ENCODE measurements around the gene CLCA2. TPM values are rescaled to one million over a fixed set of nuclear protein-coding genes. Genes with fewer than 3 reads are reported as not detected.

The CLCA2 gene
- total and polyA plus RNA-seq, 7 experiments from 2014 or later, result not detected

DNA sequence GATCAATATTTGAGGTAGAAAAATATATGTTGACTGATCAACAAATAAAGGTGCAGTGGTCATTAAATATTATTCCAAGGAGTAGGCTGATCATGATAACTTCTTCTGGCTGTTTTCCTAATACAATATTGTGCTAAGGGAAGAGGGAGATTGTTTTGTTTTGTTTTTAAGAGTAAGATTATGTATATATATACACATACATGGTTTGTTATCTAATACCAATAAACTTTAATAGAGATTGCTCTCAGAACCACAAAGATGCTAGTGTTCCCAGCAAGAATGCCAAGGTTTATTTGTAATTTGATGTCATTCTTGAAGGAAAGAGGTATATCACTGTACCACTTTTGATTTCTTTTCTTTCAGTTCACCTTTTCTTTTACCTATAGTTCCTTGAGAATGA is 10.1 kb downstream of the CLCA2 start:
- no peaks in the 10 kb centered on the region for H3K36me3 Mint-ChIP-seq
- H3K36me3 ChIP-seq (ENCODE audit: control insufficient read depth in 2 of 3, insufficient read depth in 3 of 3, low read length in 3 of 3), result no peaks in the 10 kb centered on the region
- H3K4me1 ChIP-seq (ENCODE audit: control insufficient read depth in 2 of 2, insufficient read depth in 2 of 2, low read length in 2 of 2), result no peaks in the 10 kb centered on the region
- H3K27me3 ChIP-seq (ENCODE audit: control insufficient read depth in 2 of 2, insufficient read depth in 2 of 2, low read length in 2 of 2), result no peaks in the 10 kb centered on the region
- no peaks in the 10 kb centered on the region for H3K9me3 Mint-ChIP-seq
- ATAC-seq (no peak), DNase-seq (no peak)
- CTCF ChIA-PET, result no interaction called here
- peaks cover 0 to 25% (median 11%) of the 10 kb centered on the region in 5 donors for H3K27me3 Mint-ChIP-seq
- no peaks in the 10 kb centered on the region for H3K9me3 ChIP-seq (ENCODE audit: control insufficient read depth in 2 of 3, low read length in 3 of 3)
- no peaks in the 10 kb centered on the region for H3K4me1 Mint-ChIP-seq
- POLR2A ChIA-PET, result no interaction called here
- no peak overlapping the region for H3K4me3 ChIP-seq (ENCODE audit: low read length)
- no peak overlapping the region for H3K4me3 Mint-ChIP-seq
- intact Hi-C loops (cut with micrococcal nuclease), result no loop called here
- H3K27ac Mint-ChIP-seq, result no peak overlapping the region
- H3K27ac ChIP-seq (ENCODE audit: low read depth, low read length), result no peak overlapping the region

GRCh38 chr1:86435327-86435726 is 11.4 kb downstream of the CLCA2 start:
- Histone ChIP-seq H3K27me3 (ENCODE audit: control insufficient read depth in 2 of 2, insufficient read depth in 2 of 2, low read length in 2 of 2) (no peaks in the 10 kb centered on the region), H3K4me3 (ENCODE audit: low read length) (no peak overlapping the region), H3K9me3 (ENCODE audit: control insufficient read depth in 2 of 3, low read length in 3 of 3) (no peaks in the 10 kb centered on the region), H3K4me1 (ENCODE audit: control insufficient read depth in 2 of 2, insufficient read depth in 2 of 2, low read length in 2 of 2) (no peaks in the 10 kb centered on the region), H3K36me3 (ENCODE audit: control insufficient read depth in 2 of 3, insufficient read depth in 3 of 3, low read length in 3 of 3) (no peaks in the 10 kb centered on the region), H3K27ac (ENCODE audit: low read depth, low read length) (no peak overlapping the region)
- POLR2A ChIA-PET, result no interaction called here
- ATAC-seq (no peak), DNase-seq (no peak)
- intact Hi-C loops (cut with micrococcal nuclease), result no loop called here
- H3K4me1 Mint-ChIP-seq, result peaks cover 0 to 3% (median 0%) of the 10 kb centered on the region in 7 donors
- CTCF ChIA-PET, result no interaction called here
- no peak overlapping the region for H3K27ac Mint-ChIP-seq
- H3K36me3 Mint-ChIP-seq, result no peaks in the 10 kb centered on the region
- no peaks in the 10 kb centered on the region for H3K9me3 Mint-ChIP-seq
- no peak overlapping the region for H3K4me3 Mint-ChIP-seq
- peaks cover 0 to 25% (median 11%) of the 10 kb centered on the region in 5 donors for H3K27me3 Mint-ChIP-seq

DNA sequence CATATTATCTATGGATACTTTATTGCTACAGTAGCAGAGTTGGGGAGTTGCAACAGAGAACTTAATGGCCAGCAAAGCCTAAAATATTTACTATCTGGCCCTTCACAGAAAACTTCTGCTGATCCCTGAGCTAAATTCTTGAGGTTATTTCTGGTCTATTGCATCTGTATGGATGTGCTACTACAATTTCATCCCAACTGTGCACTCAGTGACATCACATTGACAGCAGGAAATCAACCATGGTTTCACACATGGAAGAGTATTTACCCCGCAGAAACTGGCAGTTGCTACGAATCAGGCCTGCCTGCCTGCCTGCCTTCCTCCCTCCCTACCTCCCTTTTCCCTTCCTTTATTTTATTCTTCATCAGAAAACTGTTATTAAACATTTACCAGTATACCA is 12.1 kb downstream of the CLCA2 start:
- Mint-ChIP-seq H3K27ac (no peak overlapping the region), H3K27me3 (peaks cover 0 to 25% (median 11%) of the 10 kb centered on the region in 5 donors), H3K9me3 (no peaks in the 10 kb centered on the region), H3K36me3 (no peaks in the 10 kb centered on the region), H3K4me1 (peaks cover 0 to 3% (median 0%) of the 10 kb centered on the region in 7 donors), H3K4me3 (no peak overlapping the region)
- Histone ChIP-seq H3K27me3 (ENCODE audit: control insufficient read depth in 2 of 2, insufficient read depth in 2 of 2, low read length in 2 of 2) (no peaks in the 10 kb centered on the region), H3K4me1 (ENCODE audit: control insufficient read depth in 2 of 2, insufficient read depth in 2 of 2, low read length in 2 of 2) (peaks cover 0 to under 1% of the 10 kb centered on the region in 2 donors), H3K36me3 (ENCODE audit: control insufficient read depth in 2 of 3, insufficient read depth in 3 of 3, low read length in 3 of 3) (no peaks in the 10 kb centered on the region), H3K9me3 (ENCODE audit: control insufficient read depth in 2 of 3, low read length in 3 of 3) (no peaks in the 10 kb centered on the region), H3K27ac (ENCODE audit: low read depth, low read length) (no peak overlapping the region), H3K4me3 (ENCODE audit: low read length) (no peak overlapping the region)
- DNase-seq (no peak), ATAC-seq (no peak)
- intact Hi-C loops (cut with micrococcal nuclease), result no loop called here
- CTCF ChIA-PET, result no interaction called here
- POLR2A ChIA-PET, result no interaction called here

DNA sequence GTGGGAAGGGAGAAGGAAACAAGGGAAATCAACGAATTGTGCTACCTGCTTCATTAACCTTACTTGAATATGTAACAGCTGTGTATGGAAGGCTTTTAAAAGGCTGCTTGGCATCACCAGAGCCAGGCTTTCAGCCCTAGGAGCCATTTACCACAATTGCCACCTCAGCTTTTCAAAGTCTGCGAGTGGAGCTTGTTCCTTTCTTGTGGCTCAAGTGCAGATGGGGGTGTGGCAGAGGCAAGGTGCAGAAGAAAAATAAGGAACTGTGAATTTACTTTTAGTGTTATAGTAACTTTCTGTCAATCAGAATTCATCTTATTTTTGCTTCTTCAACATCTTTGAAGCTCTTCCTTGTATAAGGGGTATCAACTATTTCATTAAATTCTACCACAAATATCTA is 17.6 kb downstream of the CLCA2 start:
- Mint-ChIP-seq H3K9me3 (peaks cover 0 to 2% (median 0%) of the 10 kb centered on the region in 11 donors), H3K4me1 (peaks cover 0 to 13% (median 10%) of the 10 kb centered on the region in 7 donors), H3K4me3 (peak overlapping the region in 7 of 10 donors; percentile 3 to 42 (median 8)), H3K27ac (peak overlapping the region in 1 of 9 donors; percentile 6), H3K36me3 (no peaks in the 10 kb centered on the region), H3K27me3 (peaks cover 0 to 18% (median 11%) of the 10 kb centered on the region in 5 donors)
- Histone ChIP-seq H3K9me3 (ENCODE audit: control insufficient read depth in 2 of 3, low read length in 3 of 3) (no peaks in the 10 kb centered on the region), H3K4me1 (ENCODE audit: control insufficient read depth in 2 of 2, insufficient read depth in 2 of 2, low read length in 2 of 2) (peaks cover 0 to 12% of the 10 kb centered on the region in 2 donors), H3K36me3 (ENCODE audit: control insufficient read depth in 2 of 3, insufficient read depth in 3 of 3, low read length in 3 of 3) (no peaks in the 10 kb centered on the region), H3K27ac (ENCODE audit: low read depth, low read length) (no peak overlapping the region), H3K27me3 (ENCODE audit: control insufficient read depth in 2 of 2, insufficient read depth in 2 of 2, low read length in 2 of 2) (no peaks in the 10 kb centered on the region), H3K4me3 (ENCODE audit: low read length) (no peak overlapping the region)
- ATAC-seq, result peak; percentile 94
- DNase-seq, result peak in 8 of 9 donors; percentile 8 to 78 (median 64)
- ChIA-PET POLR2A (interaction anchor here (0.5 to 2.2 kb wide), 2 partner anchors 11 to 262 kb away, joined by 3 to 6 read pairs; no protein-coding TSS in a partner anchor), CTCF (interaction anchor here (1.1 to 1.4 kb wide), 4 partner anchors 38 to 63 kb away, joined by 3 to 4 read pairs (median 4); no protein-coding TSS in a partner anchor)
- intact Hi-C loops (cut with micrococcal nuclease), result loop anchor here in 1 of 2 donors (1.0 kb wide), 2 partner anchors 17 to 22 kb away; no protein-coding TSS in a partner anchor

DNA sequence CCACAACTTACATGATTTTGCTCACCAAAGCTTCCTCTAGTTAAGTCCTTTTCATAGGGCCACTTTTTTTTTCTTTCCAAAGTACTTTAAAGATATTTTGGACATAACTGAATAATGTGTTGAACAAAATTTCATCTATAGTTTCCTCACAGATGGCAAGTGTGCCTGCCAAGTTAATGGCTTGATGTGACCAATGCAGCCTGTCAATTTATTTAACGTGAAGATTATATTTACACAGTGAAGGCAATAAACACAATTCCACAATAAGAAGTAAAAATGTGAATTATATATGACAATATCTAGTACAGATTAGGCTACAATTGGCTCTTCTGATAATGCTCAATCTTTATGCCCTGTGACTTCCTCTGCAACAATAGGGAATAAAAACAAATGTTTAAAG is 18.0 kb downstream of the CLCA2 start:
- H3K27ac ChIP-seq (ENCODE audit: low read depth, low read length), result no peak overlapping the region
- POLR2A ChIA-PET, result interaction anchor here (0.5 to 2.2 kb wide), 2 partner anchors 12 to 262 kb away, joined by 3 to 6 read pairs; no protein-coding TSS in a partner anchor
- intact Hi-C loops (cut with micrococcal nuclease), result loop anchor here in 1 of 2 donors (1.0 kb wide), 2 partner anchors 16 to 23 kb away; no protein-coding TSS in a partner anchor
- no peak overlapping the region for H3K4me3 ChIP-seq (ENCODE audit: low read length)
- peak overlapping the region in 1 of 9 donors; percentile 6 for H3K27ac Mint-ChIP-seq
- H3K9me3 ChIP-seq (ENCODE audit: control insufficient read depth in 2 of 3, low read length in 3 of 3), result no peaks in the 10 kb centered on the region
- ATAC-seq, result no peak
- no peaks in the 10 kb centered on the region for H3K27me3 ChIP-seq (ENCODE audit: control insufficient read depth in 2 of 2, insufficient read depth in 2 of 2, low read length in 2 of 2)
- peaks cover 0 to 12% of the 10 kb centered on the region in 2 donors for H3K4me1 ChIP-seq (ENCODE audit: control insufficient read depth in 2 of 2, insufficient read depth in 2 of 2, low read length in 2 of 2)
- CTCF ChIA-PET, result interaction anchor here (1.1 to 1.4 kb wide), 3 partner anchors 38 to 57 kb away, joined by 3 to 4 read pairs (median 3); no protein-coding TSS in a partner anchor
- H3K36me3 ChIP-seq (ENCODE audit: control insufficient read depth in 2 of 3, insufficient read depth in 3 of 3, low read length in 3 of 3), result no peaks in the 10 kb centered on the region
- H3K27me3 Mint-ChIP-seq, result peaks cover 0 to 20% (median 11%) of the 10 kb centered on the region in 5 donors
- peaks cover 0 to 13% (median 10%) of the 10 kb centered on the region in 7 donors for H3K4me1 Mint-ChIP-seq
- peak overlapping the region in 4 of 10 donors; percentile 3 to 42 (median 12) for H3K4me3 Mint-ChIP-seq
- peaks cover 0 to 2% (median 0%) of the 10 kb centered on the region in 11 donors for H3K9me3 Mint-ChIP-seq
- H3K36me3 Mint-ChIP-seq, result no peaks in the 10 kb centered on the region
- DNase-seq, result no peak

DNA sequence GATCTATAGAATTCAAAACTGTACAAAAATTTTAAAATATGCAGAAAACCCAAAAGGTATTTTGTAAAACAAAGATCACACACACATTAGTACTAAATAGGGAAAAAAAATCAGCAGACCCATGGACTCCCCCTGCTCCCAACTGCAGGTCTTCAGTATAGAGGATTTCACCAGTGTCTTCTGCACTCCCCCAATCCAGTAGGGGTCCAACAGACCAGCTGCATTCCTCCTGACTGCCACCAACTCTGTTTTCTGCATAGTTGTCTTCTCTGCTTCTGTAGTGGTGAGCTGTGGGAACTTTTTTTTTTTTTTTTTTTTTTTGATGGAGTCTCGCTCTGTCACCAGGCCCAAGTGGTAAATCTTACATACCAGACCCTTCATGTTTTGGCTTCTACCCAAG is 21.9 kb downstream of the CLCA2 start:
- ATAC-seq, result no peak
- CTCF ChIA-PET, result no interaction called here

More for the DNA sequence above, 21.9 kb downstream of the CLCA2 start:
- Mint-ChIP-seq H3K27me3 (peaks cover 0 to 11% (median 4%) of the 10 kb centered on the region in 5 donors), H3K27ac (no peak overlapping the region), H3K9me3 (peaks cover 0 to 2% (median 0%) of the 10 kb centered on the region in 11 donors), H3K4me3 (no peak overlapping the region), H3K4me1 (peaks cover 0 to 11% (median 10%) of the 10 kb centered on the region in 7 donors), H3K36me3 (no peaks in the 10 kb centered on the region)
- POLR2A ChIA-PET, result no interaction called here
- DNase-seq, result no peak
- H3K4me1 ChIP-seq (ENCODE audit: control insufficient read depth in 2 of 2, insufficient read depth in 2 of 2, low read length in 2 of 2), result peaks cover 0 to 12% of the 10 kb centered on the region in 2 donors
- intact Hi-C loops (cut with micrococcal nuclease), result no loop called here
- H3K4me3 ChIP-seq (ENCODE audit: low read length), result no peak overlapping the region
- no peaks in the 10 kb centered on the region for H3K27me3 ChIP-seq (ENCODE audit: control insufficient read depth in 2 of 2, insufficient read depth in 2 of 2, low read length in 2 of 2)
- no peak overlapping the region for H3K27ac ChIP-seq (ENCODE audit: low read depth, low read length)
- H3K36me3 ChIP-seq (ENCODE audit: control insufficient read depth in 2 of 3, insufficient read depth in 3 of 3, low read length in 3 of 3), result no peaks in the 10 kb centered on the region
- H3K9me3 ChIP-seq (ENCODE audit: control insufficient read depth in 2 of 3, low read length in 3 of 3), result no peaks in the 10 kb centered on the region

All from naive thymus-derived CD4-positive, alpha-beta T cell (primary cell).